Endothelial cell of umbilical vein (primary cell): ENCODE measurements around the gene THG1L. TPM values are rescaled to one million over a fixed set of nuclear protein-coding genes. Genes with fewer than 3 reads are reported as not detected.

Experiments
- BruUV-seq: library from RNA; stranded (reverse); fragments of 400-500 nt; replicated peaks from 2 replicates; lab custom pipeline; 2021; lab: Mats Ljungman, UMichigan
- CTCF ChIA-PET: fragments of 300-600, 350-600 bp; sonication (Branson Sonifier 250); formaldehyde crosslinking; loops from one replicate; lab custom pipeline; 2021; ENCODE audit warnings: antibody characterized with exemption, inconsistent platforms; lab: Charles Lee
- POLR2A ChIA-PET: fragments of 300-600, 350-600 bp; sonication (Branson Sonifier 250); formaldehyde crosslinking; loops from one replicate; lab custom pipeline; 2021; ENCODE audit warnings: antibody characterized with exemption, inconsistent platforms; lab: Charles Lee
- DNase-seq: peaks from one replicate; pipeline ENCODE4 v3.0.0-alpha.2; 2011; ENCODE audit warnings: low read depth, low spot score
- FAIRE-seq: peaks from 2 replicates; lab custom pipeline; 2011; peaks lifted over from hg19 to GRCh38; lab: Jason Lieb, UNC
- H2AFZ ChIP-seq: 2 replicates; pipeline ENCODE4 v1.6.0; 2012; ENCODE audit warnings: low read depth, low read length, control low read depth, inconsistent platforms
- H3K27ac ChIP-seq: 2 replicates; pipeline ENCODE4 v1.5.1; 2011; ENCODE audit warnings: low read depth, mild to moderate bottlenecking, control low read depth, low read length, moderate library complexity; ENCODE audit not compliant: insufficient read depth
- H3K27me3 ChIP-seq, 2 experiments: 2 replicates each; pipeline versions ENCODE4 v1.6.0 to v1.6.1; 2011; ENCODE audit warnings: low read length in 2 of 2, mixed read lengths in 1 of 2; ENCODE audit not compliant: control insufficient read depth in 2 of 2, insufficient read depth in 2 of 2
- H3K36me3 ChIP-seq, 2 experiments: 2 replicates in 1 of 2; 3 replicates in 1 of 2; pipeline ENCODE4 v1.5.1; 2011; ENCODE audit warnings: low read length in 2 of 2, mild to moderate bottlenecking in 1 of 2, moderate library complexity in 1 of 2; ENCODE audit not compliant: control insufficient read depth in 2 of 2, insufficient read depth in 2 of 2; ENCODE audit errors: extremely low read depth in 1 of 2
- H3K4me1 ChIP-seq: 3 replicates; pipeline ENCODE4 v1.5.1; 2011; ENCODE audit warnings: mild to moderate bottlenecking, low read length; ENCODE audit not compliant: control insufficient read depth, insufficient read depth; ENCODE audit errors: extremely low read depth
- H3K4me2 ChIP-seq: 2 replicates; pipeline ENCODE4 v1.6.1; 2011; ENCODE audit warnings: low read length, control low read depth, mixed read lengths; ENCODE audit not compliant: insufficient read depth
- H3K4me3 ChIP-seq, 3 experiments: fragments of 200-600 bp in 1 of 3; sonication (generic), shearing (Covaris generic) in 1 of 3; replicated peaks in 1 of 3; 2 replicates each; pipeline ENCODE4 v1.5.1; 2011 to 2016; ENCODE audit warnings: control low read depth in 3 of 3, low read length in 3 of 3, mild to moderate bottlenecking in 2 of 3, inconsistent platforms in 1 of 3, low read depth in 1 of 3, moderate library complexity in 1 of 3; ENCODE audit not compliant: insufficient read depth in 1 of 3
- H3K79me2 ChIP-seq: 2 replicates; pipeline ENCODE4 v1.6.0; 2012; ENCODE audit warnings: low read length, inconsistent platforms; ENCODE audit not compliant: control insufficient read depth, insufficient read depth
- H3K9ac ChIP-seq: replicated peaks from 2 replicates; pipeline ENCODE3; 2011; ENCODE audit warnings: low read length, control low read depth; ENCODE audit not compliant: insufficient read depth; ENCODE audit errors: extremely low read depth
- H3K9me1 ChIP-seq: replicated peaks from 3 replicates; pipeline ENCODE4 v1.6.0; 2011; ENCODE audit warnings: mild to moderate bottlenecking, low read length; ENCODE audit not compliant: control insufficient read depth, insufficient read depth; ENCODE audit errors: extremely low read depth
- H3K9me3 ChIP-seq: replicated peaks from 2 replicates; pipeline ENCODE4 v1.5.1; 2012; ENCODE audit warnings: low read length, inconsistent platforms; ENCODE audit not compliant: control insufficient read depth, insufficient read depth
- H4K20me1 ChIP-seq: replicated peaks from 2 replicates; pipeline ENCODE3; 2011; ENCODE audit warnings: mild to moderate bottlenecking, low read length; ENCODE audit not compliant: control insufficient read depth, insufficient read depth; ENCODE audit errors: extremely low read depth
- EZH2 ChIP-seq: IDR thresholded peaks from 2 replicates; pipeline ENCODE4 v1.6.1; 2012; ENCODE audit warnings: borderline replicate concordance, low read depth, mild to moderate bottlenecking, moderate library complexity, low read length, inconsistent platforms; ENCODE audit not compliant: severe bottlenecking
- FOS ChIP-seq: IDR thresholded peaks from 2 replicates; pipeline ENCODE4 v1.6.1; 2011; ENCODE audit warnings: mild to moderate bottlenecking, low read length, moderate library complexity, borderline replicate concordance; ENCODE audit not compliant: insufficient read depth
- GATA2 ChIP-seq: IDR thresholded peaks from 2 replicates; pipeline ENCODE4 v1.7.0; 2011; ENCODE audit warnings: low read depth, mild to moderate bottlenecking, moderate library complexity, mixed read lengths, low read length; ENCODE audit not compliant: insufficient read length, insufficient read depth
- JUN ChIP-seq: IDR thresholded peaks from 2 replicates; pipeline ENCODE4 v1.6.1; 2011; ENCODE audit warnings: borderline replicate concordance, low read depth; ENCODE audit not compliant: insufficient read length, insufficient read depth
- MAX ChIP-seq: IDR thresholded peaks from 2 replicates; pipeline ENCODE4 v1.6.1; 2011; ENCODE audit not compliant: insufficient read depth, insufficient read length
- MYC ChIP-seq: IDR thresholded peaks from one replicate; pipeline ENCODE4 v1.6.1; 2011; ENCODE audit warnings: mild to moderate bottlenecking, low read depth, low read length
- POLR2A ChIP-seq: IDR thresholded peaks from 2 replicates; pipeline ENCODE4 v1.6.1; 2012; ENCODE audit warnings: low read depth, mild to moderate bottlenecking, control low read depth, low read length
- POLR2AphosphoS5 ChIP-seq: IDR thresholded peaks from 2 replicates; pipeline ENCODE4 v1.6.1; 2012; ENCODE audit warnings: low read depth, mild to moderate bottlenecking, control low read depth, low read length, moderate library complexity; ENCODE audit not compliant: insufficient read depth
- dilution Hi-C: fragments of 300-500 bp; cut with MboI; formaldehyde crosslinking; loops from one replicate; pipeline ENCODE4 v1.15.0; 2019; ENCODE audit warnings: low sequenced_read_pairs; ENCODE audit not compliant: extremely low pct_ligation_motif_present
- intact Hi-C: fragments of 100-400 bp; cut with micrococcal nuclease; formaldehyde crosslinking; loops from one replicate; pipeline ENCODE4 v1.10.0; 2022
- polyA plus RNA-seq, 4 experiments: library from polyadenylated mRNA; depleted of rRNA in 3 of 4; stranded (reverse) in 3 of 4; unstranded in 1 of 4; fragments of >200 nt; gene quantifications; 2 replicates each; pipeline versions ENCODE4 v1.2.1 to v1.2.3, GENCODE V29; 2011 to 2012; ENCODE audit warnings: missing spikeins in 1 of 4
- total RNA-seq: library from RNA; stranded (reverse); gene quantifications from 2 replicates; pipeline ENCODE4 v1.2.3, GENCODE V29; 2021
- TF ChIP-seq, protein P1 (sequence below), 2 donors: IDR thresholded peaks; 1 replicate in 1 of 2; 2 replicates in 1 of 2; pipeline ENCODE4 v1.5.1; 2011; ENCODE audit warnings: low read length in 2 of 2, mild to moderate bottlenecking in 2 of 2, moderate library complexity in 2 of 2, control low read depth in 1 of 2, inconsistent platforms in 1 of 2, low read depth in 1 of 2; ENCODE audit not compliant: insufficient read depth in 1 of 2; ENCODE audit errors: extremely low read depth in 1 of 2

THG1L gene
- total and polyA plus RNA-seq, 2 donors (not counting 3 experiments of a cell fraction or from before 2014, with no cell fraction given): 4.4 to 7.6 TPM

GRCh38 chr5:157714596-157714864 lies 16.7 kb upstream of the THG1L start:
- Histone ChIP-seq H3K36me3 (no peaks in the 10 kb centered on the region), H3K9me3 (no peaks in the 10 kb centered on the region), H3K9me1 (no peaks in the 10 kb centered on the region), H3K79me2 (no peaks in the 10 kb centered on the region), H3K27ac (no peak overlapping the region), H3K4me2 (no peak overlapping the region), H4K20me1 (no peaks in the 10 kb centered on the region), H2AFZ (no peak overlapping the region), H3K9ac (no peak overlapping the region), H3K4me1 (no peaks in the 10 kb centered on the region), H3K4me3 (no peak overlapping the region), H3K27me3 (no peaks in the 10 kb centered on the region)
- BruUV-seq: no TSS peak
- DNase-seq (no peak), FAIRE-seq (no peak)
- CTCF ChIA-PET: no interaction called here
- TF ChIP-seq MAX (no peak), POLR2A (no peak), FOS (no peak), EZH2 (no peak), MYC (no peak), JUN (no peak), POLR2AphosphoS5 (no peak), GATA2 (no peak)
- TF ChIP-seq, protein P1, sequence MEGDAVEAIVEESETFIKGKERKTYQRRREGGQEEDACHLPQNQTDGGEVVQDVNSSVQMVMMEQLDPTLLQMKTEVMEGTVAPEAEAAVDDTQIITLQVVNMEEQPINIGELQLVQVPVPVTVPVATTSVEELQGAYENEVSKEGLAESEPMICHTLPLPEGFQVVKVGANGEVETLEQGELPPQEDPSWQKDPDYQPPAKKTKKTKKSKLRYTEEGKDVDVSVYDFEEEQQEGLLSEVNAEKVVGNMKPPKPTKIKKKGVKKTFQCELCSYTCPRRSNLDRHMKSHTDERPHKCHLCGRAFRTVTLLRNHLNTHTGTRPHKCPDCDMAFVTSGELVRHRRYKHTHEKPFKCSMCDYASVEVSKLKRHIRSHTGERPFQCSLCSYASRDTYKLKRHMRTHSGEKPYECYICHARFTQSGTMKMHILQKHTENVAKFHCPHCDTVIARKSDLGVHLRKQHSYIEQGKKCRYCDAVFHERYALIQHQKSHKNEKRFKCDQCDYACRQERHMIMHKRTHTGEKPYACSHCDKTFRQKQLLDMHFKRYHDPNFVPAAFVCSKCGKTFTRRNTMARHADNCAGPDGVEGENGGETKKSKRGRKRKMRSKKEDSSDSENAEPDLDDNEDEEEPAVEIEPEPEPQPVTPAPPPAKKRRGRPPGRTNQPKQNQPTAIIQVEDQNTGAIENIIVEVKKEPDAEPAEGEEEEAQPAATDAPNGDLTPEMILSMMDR (IDR thresholded peaks at IDR 0.05; ENCODE audit: extremely low read depth in 1 of 2, insufficient read depth in 1 of 2, low read depth in 1 of 2, low read length in 2 of 2): no peak
- dilution Hi-C loops: no loop called here
- intact Hi-C loops: no loop called here
- POLR2A ChIA-PET: no interaction called here
